BJ (cell line): ENCODE measurements around the gene CHN2. TPM values are rescaled to one million over a fixed set of nuclear protein-coding genes. Genes with fewer than 3 reads are reported as not detected.
"Not testable (repeated sequence)": the region's sequence is repeated elsewhere in the genome, so short reads cannot be mapped to it uniquely, and the experiment has no call there.

Experiments
- CTCF ChIA-PET: fragments of 350-600 bp; formaldehyde crosslinking; extraction: SDS; loops from one replicate; lab custom pipeline; 2021; ENCODE audit warnings: antibody characterized with exemption, inconsistent platforms; lab: Yijun Ruan, JAX
- POLR2A ChIA-PET: fragments of 300-600 bp; sonication (Branson Sonifier 250); formaldehyde crosslinking; extraction: SDS; loops from one replicate; lab custom pipeline; 2021; ENCODE audit warnings: antibody characterized with exemption; lab: Charles Lee
- DNase-seq: peaks from one replicate; pipeline ENCODE4 v3.0.0-alpha.2; 2011; ENCODE audit warnings: low read depth
- H3K27me3 ChIP-seq: 2 replicates; pipeline ENCODE4 v1.6.0; 2011; ENCODE audit warnings: low read length; ENCODE audit not compliant: control insufficient read depth, insufficient read depth
- H3K36me3 ChIP-seq: 2 replicates; pipeline ENCODE4 v1.5.1; 2011; ENCODE audit warnings: low read length; ENCODE audit not compliant: control insufficient read depth, insufficient read depth
- H3K4me3 ChIP-seq: 2 replicates; pipeline ENCODE4 v1.5.1; 2011; ENCODE audit warnings: low read depth, mild to moderate bottlenecking, control low read depth, low read length
- CTCF ChIP-seq: IDR thresholded peaks from 2 replicates; pipeline ENCODE4 v1.5.1; 2011; ENCODE audit warnings: low read depth, mild to moderate bottlenecking, control low read depth, inconsistent platforms, low read length, moderate library complexity; ENCODE audit not compliant: insufficient read depth
- polyA plus RNA-seq: library from polyadenylated mRNA; depleted of rRNA; stranded (reverse); fragments of >200 nt; gene quantifications from 2 replicates; pipeline ENCODE4 v1.2.3, GENCODE V29; 2011; rRNA removed

The CHN2 gene
- polyA plus RNA-seq, 1 experiment, result not detected

- DNase-seq, result no peak
- no peaks in the 10 kb centered on the region for H3K36me3 ChIP-seq
- no peaks in the 10 kb centered on the region; the same call in 1 of the 2 replicates for H3K27me3 ChIP-seq
- ChIA-PET CTCF (no interaction called here), POLR2A (no interaction called here)
- H3K4me3 ChIP-seq, result no peak overlapping the region
- TF ChIP-seq CTCF, result no peak
These were observed 321.9 kb downstream of the CHN2 start for GRCh38 chr7:29516491-29516890.

GRCh38 chr7:29518616-29519015 is 324.0 kb downstream of the CHN2 start:
- ChIA-PET POLR2A (no interaction called here), CTCF (interaction anchor here (0.6 to 1.1 kb wide), 2 partner anchors 16 to 33 kb away, joined by 3 read pairs; no protein-coding TSS in a partner anchor)
- no peaks in the 10 kb centered on the region; the same call in 1 of the 2 replicates for H3K27me3 ChIP-seq
- TF ChIP-seq CTCF, result no peak
- no peaks in the 10 kb centered on the region for H3K36me3 ChIP-seq
- no peak overlapping the region for H3K4me3 ChIP-seq
- DNase-seq, result no peak

GRCh38 chr7:29523728-29524127 is 329.2 kb downstream of the CHN2 start:
- ChIA-PET POLR2A (no interaction called here), CTCF (no interaction called here)
- TF ChIP-seq CTCF, result no peak
- DNase-seq, result no peak
- Histone ChIP-seq H3K36me3 (no peaks in the 10 kb centered on the region), H3K4me3 (no peak overlapping the region), H3K27me3 (peaks cover 2% of the 10 kb centered on the region; the same call in 1 of the 2 replicates)

- peaks cover 2% of the 10 kb centered on the region; the same call in 1 of the 2 replicates for H3K27me3 ChIP-seq
- TF ChIP-seq CTCF, result no peak
- CTCF ChIA-PET, result interaction anchor here (0.6 kb wide), 1 partner anchor 122 kb away, joined by 3 read pairs; no protein-coding TSS in a partner anchor
- no peaks in the 10 kb centered on the region for H3K36me3 ChIP-seq
- POLR2A ChIA-PET, result no interaction called here
- DNase-seq, result no peak
- no peak overlapping the region for H3K4me3 ChIP-seq
These were observed 333.0 kb downstream of the CHN2 start for GRCh38 chr7:29527505-29528108.

GRCh38 chr7:29528526-29528925 is 334.0 kb downstream of the CHN2 start:
- CTCF ChIA-PET, H3K27me3 ChIP-seq, POLR2A ChIA-PET, H3K36me3 ChIP-seq, H3K4me3 ChIP-seq, DNase-seq: not testable (repeated sequence)

Other genes with a start within 250 kb of the CHN2 start
- 0.01 TPM in 1 of 2 replicates, not detected in the other for gene TRIL, start 236.4 kb upstream of the CHN2 start, polyA plus RNA-seq
- gene CPVL, start 48.2 kb upstream of the CHN2 start, polyA plus RNA-seq, result not detected in 2 replicates